GM19395 (cell line): ENCODE measurements around the gene RPS17.
A peak's percentile ranks its signal among the peaks of the same experiment; 100 is the strongest.
"Not testable (repeated sequence)": the region's sequence is repeated elsewhere in the genome, so short reads cannot be mapped to it uniquely, and the experiment has no call there.

Source experiments
- ATAC-seq: cut with Tn5 transposase; IDR thresholded peaks from one replicate; pipeline ENCODE4 v1.9.1; 2021; ENCODE audit warnings: mild to moderate bottlenecking, moderate library complexity; ENCODE audit not compliant: unreplicated experiment

RPS17 gene

DNA sequence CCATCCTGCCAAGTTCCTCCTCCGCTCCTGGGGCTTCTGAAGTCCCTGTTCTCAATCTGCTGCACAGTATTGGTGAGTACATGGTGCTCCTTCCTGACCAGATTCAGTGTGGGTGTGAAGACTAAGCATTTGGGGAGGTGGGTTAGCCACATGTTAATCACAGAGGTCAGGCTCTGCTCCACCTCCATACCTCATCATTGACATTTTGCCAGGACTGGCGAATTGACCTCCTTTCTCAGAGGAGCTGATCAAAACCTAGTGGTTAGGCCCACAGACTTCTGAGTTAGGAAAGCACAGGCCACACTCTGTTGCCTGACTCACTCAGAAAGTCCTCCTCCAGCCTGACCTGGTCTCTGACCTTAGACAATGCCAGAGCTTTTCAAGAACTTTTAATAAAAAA lies 8.4 kb upstream of the RPS17 start:
- ATAC-seq, result no peak

DNA sequence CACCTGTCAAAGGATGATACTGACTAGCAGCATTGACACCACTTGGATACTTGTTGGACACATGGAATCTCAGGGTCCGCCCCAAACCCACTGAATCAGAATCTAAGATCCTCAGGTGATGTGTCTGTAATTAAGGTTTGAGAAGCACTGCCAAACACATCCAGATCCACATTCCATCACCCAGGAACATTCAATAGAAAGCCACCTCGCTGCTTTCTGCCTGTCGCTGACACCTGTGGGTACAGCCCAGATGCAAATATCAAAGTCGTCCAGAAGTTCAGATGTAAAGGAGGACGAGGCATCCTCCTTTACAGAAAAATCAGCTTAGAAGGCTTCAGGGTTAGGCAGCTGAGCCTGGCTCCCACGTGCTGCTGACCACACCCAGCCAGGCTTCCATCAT lies 5.2 kb upstream of the RPS17 start:
- no peak for ATAC-seq

DNA sequence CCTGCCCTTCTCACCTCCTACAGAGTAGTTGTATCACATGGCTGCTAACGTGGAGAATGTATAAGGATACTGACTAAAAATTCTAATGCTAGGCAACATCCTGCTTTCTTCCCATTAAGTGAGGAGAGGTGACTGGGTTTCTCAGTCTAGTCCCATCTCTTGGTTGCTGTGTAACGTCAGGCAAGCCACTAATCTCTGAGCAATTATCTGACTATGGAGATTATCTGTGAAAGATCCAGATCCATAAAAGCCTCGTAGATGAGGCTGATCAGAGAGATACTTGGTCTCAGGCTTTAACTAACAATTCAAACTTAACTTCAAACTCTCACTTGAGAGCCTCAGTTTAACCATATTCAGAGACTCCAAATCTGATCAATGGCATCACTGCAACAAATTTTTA lies 4.7 kb upstream of the RPS17 start:
- no peak for ATAC-seq

DNA sequence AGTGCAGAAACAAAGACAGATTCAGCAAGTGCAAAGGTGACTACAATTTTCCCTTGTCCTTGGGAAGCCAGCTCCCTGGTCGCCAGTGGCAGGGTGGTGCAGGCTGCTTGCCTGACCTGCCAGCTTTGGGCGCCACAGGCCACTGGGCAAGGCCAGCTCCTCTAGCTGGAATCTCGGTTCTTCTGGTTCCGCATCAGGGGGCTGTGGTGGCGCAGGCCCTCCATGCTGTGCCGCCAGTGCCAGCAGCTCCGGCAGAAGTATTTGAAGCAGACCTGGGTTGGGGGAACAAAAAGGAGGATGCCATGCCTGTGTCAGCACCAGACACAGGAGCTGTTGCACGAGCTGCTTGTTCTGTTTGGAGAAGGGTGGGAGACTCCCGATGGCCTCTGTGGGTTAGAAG lies 4.2 kb upstream of the RPS17 start:
- ATAC-seq, result no peak

DNA sequence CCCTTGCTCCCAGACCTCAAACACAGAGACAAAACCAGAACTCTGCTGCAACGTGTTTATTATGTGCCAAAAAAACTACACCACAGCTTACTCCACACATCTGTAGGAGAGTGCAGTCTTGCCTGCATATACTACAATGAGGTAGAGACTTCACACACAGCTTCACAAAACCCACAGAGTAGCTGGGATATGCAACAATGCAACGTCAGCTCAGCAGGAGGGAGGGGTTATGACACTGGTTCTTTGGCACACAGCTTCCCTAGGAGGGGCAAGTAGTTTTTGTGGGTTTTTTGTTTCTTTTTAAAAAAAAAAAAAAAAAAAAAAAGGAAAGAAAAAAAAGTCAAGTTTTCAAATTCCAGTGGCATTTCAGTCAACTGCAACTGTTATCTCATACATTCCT lies 2.9 kb upstream of the RPS17 start:
- ATAC-seq, result no peak

DNA sequence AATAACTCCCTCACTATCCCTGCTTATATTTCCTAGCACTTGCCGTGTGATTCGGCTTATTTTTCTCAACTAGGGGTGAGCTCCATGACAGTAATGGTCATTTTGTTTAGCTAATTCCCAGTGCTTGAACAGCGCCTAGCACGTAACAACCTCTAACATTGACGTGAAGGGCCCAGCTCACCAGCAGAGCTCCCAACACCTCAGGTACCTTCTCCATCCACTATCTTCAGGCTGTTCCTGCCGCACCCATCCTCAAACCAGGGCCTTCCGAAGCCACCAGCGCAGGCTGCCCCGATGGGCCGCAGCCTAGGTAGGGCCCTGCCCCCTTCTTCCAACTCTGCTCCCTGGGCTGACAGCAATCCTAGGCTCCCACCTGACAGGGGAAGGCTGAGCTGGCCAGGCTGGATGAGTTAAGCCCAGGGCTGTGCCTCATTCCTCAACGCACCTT lies 751 bp upstream of the RPS17 start:
- peak; percentile 3 for ATAC-seq

DNA sequence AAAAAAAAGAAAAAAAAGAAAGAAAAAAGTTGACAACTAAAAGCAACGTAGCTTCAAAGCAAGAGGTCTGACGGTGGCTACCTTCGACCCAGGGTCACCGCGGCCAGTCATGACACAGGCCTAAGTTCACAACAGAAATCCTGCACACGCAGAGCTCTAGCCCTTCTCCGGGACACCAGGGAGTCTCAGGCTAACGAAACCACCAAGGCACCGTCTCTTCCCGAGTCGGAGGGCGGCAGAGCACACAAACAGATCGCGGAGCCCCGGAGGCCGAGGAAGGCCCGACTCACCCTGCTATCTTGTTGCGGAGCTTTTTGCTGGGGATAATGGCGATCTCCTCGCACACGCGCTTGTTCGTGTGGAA lies 584 bp downstream of the RPS17 start:
- peak; percentile 2 for ATAC-seq

DNA sequence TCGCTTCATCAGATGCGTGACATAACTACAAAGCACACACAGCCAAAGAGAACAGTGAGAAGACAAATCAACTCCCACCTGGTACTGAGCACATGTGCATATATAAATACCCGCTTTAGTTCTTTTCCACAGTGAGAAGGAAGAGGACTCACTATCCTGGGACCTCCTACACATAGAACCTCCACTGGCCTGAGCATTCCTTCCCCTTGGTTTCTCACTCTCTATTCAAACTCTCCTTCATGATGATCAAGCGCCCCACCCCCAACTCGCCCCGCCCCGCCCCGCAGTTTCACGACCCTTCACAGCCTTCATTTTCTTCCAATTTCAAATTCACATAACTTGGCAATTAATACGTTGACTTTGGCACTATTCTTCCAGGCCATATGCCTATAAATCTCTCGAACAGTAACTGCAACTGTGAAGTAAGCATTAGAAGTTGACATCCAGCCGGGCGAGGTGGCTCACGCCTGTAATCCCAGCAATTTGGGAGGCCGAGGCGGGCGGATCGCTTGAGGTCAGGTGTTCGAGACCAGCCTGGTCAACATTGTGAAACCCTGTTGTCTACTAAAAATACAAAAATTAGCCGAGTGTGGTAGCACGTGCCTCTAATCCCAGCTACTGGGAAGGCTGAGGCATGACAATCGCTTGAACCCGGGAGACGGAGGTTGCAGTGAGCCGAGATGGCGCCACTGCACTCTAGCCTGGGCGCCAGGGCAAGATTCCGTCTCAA lies 1.1 kb downstream of the RPS17 start:
- ATAC-seq, result no peak

DNA sequence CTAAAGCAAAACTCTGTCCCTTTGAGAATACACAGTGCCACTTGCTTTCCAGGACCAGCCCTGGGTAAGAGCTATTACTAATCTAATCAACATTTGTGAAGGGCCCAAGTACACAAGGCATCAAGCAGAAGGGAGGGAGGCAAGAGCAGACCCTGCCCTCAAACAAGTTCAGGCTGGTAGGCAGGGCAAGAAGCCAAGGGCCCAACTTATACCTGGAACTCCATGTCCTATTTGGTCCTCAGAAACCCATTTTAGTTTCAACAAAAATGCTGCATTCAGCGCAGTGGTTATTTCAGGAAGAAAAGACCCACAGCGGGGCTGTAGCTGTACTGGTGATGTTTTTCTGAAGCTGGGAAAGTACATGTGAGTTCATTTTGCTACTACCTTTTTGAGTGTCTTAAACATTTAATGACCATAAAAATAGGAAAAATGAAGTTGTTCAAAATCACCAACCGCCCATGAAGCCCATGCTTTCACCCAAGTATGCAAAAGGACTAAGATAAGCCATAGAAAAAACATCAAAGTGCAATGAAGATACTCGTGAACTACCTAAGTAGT lies 2.8 kb downstream of the RPS17 start:
- no peak for ATAC-seq

DNA sequence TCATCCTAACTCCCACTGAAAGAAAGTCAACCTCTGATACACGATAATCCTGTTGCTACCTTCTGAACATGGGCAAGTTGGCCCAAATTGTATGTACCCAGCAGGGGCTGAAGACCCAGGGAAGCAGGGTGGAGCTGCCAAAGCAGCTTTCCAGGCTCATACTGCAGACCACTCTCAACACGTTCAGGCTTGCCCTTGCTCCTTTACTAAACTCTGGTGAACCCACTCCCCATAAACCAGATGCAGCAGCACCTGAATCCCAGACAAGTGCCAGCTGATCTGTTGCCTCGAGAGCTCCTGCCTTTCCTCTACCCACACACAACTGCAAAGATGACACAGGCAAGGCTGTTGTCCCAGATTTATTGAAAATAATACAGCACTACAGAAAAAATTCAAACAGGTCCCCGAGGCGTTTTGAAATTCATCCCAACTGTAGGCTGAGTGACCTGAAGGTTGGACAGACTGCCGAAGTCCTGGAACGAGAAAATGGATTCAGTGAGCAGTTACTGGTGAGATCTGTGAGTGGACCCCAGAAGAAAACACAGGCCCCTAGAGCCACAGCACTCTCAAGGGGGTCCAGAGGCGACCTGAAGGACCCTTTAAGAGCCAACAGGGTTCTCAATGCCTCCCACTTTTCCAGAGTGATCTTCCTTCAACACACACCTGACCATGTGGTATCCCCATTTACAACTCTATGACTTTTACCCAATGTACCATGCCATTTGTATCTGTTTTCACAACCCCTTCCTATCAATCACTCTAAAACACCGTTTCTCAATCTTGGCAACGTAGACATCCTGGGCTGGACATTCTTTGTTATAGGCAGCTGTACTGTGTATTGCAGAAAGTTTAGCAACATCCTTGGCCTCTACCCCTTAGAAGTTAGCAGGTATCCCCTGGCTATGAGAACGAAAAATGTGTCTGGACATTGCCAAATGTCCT lies 3.6 kb downstream of the RPS17 start:
- no peak for ATAC-seq

DNA sequence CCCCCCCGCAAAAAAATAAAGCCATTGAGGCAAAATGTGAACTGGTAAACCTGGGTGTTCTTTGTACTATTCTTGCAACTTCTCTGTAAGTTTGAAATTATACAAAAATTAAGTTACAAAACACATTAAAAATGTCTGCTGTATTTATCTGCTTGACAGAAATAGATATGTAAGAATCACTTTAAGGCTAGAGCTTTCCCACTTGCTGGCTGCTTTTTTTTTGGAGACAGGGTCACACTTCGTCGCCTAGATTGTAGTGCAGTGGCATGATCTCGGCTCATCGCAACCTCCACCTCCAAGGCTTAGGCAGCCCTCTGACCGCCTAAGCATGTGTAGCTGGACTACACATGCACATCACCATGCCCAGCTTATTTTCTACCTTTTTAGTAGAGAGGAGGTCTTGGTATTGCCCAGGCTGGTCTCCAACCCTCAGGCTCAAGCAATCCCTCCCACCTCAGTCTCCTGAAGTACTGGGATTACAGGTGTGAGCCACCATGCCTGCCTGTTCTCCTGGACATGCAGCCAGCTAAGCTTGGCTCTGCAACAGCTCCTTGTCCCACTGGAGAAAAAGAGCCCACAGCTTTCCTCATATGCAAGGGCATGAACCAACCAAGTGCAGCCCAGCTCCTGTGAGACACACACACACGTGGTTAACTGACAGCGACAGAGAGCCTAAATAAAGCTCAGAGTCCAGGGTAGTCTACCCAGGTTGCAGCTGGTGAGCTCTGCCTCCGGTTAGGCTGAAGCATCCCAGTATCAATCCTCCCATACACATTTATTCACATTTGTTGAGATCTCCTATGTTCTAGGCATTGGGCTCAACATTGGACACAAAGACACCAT lies 4.5 kb downstream of the RPS17 start:
- no peak for ATAC-seq

DNA sequence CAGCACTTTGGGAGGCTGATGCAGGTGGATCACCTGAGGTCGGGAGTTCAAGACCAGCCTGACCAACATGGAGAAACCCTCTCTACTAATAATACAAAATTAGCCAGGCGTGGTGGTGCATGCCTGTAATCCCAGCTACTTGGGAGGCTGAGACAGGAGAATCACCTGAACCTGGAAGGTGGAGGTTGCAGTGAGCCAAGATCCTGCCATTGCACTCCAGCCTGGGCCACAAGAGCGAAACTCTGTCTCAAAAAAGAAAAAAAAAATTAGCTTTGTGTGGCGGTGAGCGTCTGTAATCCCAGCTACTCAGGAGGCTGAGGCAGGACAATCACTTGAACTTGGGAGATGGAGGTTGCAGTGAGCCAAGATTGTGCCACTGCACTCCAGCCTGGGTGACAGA lies 5.1 kb downstream of the RPS17 start:
- ATAC-seq, result not testable (repeated sequence)

DNA sequence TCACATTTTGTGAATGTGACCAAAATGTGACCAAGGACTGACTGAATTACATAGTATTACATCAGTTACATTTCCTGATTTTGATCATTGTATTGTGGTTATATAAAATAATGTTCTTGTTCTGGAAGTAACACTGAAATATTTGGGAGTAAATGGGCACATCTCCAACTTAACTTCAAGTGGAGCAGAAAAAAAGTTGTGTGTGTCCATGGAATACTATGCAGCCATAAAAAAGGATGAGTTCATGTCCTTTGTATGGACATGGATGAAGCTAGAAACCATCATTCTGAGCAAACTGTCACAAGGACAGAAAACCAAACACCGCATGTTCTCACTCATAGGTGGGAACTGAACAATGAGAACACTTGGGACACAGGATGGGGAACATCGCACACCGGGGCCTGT lies 5.8 kb downstream of the RPS17 start:
- not testable (repeated sequence) for ATAC-seq

DNA sequence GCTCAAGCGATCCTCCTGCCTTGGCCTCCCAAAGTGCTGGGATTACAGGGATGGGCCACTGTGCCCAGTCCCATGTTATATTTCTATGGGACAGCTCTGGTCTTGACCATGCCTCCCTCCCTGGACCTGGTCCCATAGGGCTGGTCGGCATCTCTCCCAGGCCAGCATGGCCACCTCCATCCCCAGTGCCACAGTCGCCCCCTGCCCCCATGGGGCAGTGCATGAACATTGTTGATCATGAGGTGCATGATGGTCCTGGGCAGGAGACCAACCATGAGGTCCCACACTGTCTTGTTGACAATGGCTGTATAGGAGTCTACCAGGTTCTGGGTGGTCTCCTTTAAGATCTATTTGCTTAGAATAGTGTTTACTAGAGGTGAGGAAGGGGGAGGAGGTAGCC lies 6.5 kb downstream of the RPS17 start:
- ATAC-seq, result no peak

DNA sequence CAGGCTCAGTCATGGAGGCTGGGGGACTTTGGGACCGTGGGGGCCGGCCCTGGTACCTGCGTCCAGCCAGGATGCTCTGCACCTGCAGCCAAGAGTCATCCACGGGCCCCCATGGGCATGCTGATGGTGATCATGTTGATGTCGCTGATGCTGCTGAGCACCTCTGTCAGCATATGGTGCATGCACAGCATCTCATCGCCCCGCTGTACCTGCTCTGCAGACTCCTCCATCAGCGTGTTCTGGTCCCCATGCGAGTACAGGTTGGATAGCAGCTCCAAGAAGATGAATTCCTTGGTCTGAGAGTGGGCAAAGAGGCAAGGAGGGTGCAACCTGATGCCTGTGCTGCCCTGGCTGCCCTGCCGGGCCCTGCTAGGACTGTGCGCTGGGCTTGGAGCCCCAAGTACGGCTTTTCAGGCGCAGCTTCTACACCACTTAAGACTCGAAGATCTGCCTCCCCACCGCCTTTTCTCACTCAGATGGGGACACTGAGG lies 7.2 kb downstream of the RPS17 start:
- no peak for ATAC-seq

DNA sequence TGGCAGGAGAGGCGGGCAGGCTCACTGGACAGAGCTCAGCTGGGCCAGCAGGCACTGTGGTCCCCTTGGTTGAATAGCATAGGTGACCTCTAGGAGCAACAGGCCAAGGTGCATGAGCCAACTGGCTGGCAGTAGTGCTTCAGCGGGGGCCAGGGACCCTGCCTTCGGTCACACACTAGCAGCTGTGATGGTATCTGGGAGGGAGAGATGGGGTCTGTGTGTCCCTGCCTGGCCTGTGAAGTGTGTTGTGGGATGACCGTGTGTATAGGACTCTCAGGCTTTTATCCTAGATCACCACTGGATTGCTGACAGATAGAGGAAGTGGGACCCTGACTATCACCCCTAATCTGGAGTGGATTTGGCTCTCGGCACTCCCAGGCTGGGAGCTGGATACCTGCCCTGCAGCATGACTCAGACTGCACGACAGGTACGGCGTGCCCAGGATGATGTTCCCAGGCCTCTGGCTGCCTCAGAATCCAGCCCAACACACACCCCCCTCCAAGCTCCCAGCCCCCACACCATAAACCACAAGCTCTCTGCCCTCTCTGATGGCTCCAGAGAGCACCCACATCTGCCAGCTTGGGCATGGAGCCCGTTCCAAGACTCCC lies 7.8 kb downstream of the RPS17 start:
- no peak for ATAC-seq

DNA sequence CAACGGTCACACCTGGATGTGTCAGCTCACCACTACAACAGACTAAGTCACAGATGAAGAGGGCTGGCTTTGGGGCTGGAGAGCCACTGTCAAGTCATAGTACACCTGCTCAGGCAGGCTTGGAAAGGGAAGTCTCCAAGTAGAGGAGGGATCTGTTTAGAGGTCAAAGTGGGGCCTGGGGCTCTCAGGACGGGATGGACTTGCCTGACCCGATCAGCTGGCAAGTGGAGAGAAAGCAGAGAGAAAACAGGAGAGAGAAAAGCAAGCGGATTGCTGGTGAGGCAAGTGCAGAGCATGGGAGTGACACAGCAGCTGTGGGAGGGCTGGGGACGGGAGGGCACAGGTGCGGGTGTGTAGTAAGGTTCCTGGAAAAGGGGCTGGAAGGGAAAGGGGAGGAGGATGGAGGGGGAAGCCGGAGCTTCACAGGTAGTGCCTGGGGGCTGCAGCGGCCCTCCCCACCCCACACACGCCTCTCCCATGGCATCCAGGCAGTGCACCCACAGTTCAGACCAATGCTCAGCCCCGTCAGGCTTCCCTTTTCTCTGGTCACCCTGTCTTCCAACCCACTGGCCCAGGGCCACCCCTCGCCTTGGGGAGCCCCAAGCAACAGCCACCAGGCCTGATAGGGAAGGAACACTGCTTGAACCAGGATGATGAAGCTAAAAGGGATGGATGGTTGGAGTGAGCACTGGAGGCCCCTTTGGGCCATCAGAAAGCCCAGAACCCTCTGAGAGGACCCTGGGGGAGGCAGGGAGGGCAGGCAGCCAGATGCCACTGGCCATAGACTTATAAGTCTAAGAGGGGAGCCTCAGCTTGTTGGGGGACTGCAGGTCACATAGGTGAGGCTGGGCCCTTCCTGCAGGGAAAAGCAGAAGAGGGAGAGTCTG lies 8.5 kb downstream of the RPS17 start:
- ATAC-seq, result no peak

DNA sequence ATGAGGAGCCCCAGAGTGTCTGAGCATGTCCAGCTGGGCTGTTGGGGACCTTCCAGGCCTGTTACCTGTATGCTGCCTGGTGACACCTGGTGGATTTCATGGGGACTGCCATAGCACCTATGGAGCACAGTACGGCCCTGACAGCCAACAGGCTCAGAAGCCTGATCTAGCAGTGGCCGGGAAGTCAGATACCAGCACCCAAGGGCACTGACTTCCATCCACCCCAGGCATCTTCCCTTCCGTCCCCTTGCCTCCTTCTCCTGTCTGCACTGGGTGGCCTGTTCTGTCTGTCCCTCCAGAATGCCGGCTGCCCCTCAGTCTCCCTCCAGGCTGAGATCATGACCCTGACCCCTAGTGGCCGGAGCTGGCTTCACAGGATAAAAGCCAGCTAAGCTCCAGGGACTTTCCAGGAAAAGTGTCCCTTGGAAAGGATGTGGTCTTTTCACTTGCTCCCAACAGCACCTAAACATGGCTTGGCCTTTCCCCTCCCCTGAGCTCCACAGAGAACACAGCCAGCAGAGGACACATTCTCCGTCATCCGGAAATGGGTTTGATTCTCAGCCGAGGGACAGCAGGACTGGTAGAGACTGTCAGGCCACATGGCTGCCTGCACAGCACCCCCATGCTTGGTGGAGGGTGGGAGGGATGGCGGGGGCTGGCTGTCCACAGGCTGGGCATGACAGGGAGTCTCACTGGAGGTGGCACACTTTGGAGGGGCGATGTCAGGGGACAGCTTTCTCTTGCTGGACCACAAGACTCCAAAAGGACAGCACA lies 9.5 kb downstream of the RPS17 start:
- ATAC-seq, result peak; percentile 90

DNA sequence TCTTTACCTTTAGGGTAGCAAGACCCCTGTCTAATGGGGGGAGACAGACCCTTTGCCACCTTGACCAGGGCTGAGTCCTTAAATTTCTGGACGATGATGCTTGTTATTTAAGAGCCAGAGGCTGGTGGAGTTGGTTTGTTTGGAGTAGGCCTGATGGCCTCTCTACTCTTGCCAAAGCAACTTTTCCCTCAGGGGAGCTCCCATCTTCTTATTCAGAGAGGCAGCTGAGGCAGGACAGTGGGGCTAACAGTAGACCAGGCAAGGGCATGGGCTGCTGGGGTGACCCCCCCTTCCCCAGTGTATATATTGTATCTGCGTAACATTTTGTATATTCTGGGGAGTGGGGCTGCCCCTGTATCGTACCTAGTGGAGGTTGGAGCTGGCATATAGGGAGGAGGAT lies 10.3 kb downstream of the RPS17 start:
- ATAC-seq, result no peak
